AG09309 (cell line): ENCODE measurements around the gene MBTPS1.

Source experiments
- DNase-seq: peaks from one replicate; pipeline ENCODE4 v3.0.0-alpha.2; 2010; ENCODE audit warnings: low read depth
- H3K4me3 ChIP-seq: 2 replicates; pipeline ENCODE4 v1.5.1; 2011; ENCODE audit warnings: mild to moderate bottlenecking, low read depth, low read length, moderate library complexity; ENCODE audit not compliant: control insufficient read depth
- CTCF ChIP-seq: IDR thresholded peaks from 2 replicates; pipeline ENCODE4 v1.5.1; 2011; ENCODE audit warnings: mild to moderate bottlenecking, low read depth, low read length, inconsistent platforms; ENCODE audit not compliant: insufficient read depth, control insufficient read depth; ENCODE audit errors: missing control alignments

The MBTPS1 gene

DNA sequence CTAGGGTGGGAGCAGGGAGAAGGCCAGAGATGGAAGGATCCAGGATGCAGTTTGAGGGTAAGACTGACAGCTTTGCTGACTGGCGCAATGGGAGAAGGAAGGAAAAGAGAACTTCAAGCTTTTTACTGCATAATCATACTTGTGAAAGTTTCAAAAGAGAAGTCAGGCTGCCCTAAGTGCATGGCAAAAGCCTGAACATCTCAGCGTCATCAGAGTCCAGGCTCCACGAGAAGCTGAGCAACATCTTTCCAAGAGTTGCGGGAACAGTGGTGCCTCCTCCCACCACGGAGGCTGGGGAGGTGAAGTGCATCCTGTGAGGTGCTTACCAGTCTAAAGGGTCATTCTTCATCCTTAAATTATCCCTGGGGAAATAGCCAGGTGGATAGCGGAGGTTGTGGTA lies 47.2 kb downstream of the MBTPS1 start:
- TF ChIP-seq CTCF, result no peak
- DNase-seq, result no peak
- H3K4me3 ChIP-seq, result no peak overlapping the region

- no peak for TF ChIP-seq CTCF
- no peak overlapping the region for H3K4me3 ChIP-seq
Observed at GRCh38 chr16:84068783-84069462, 47.8 kb downstream of the MBTPS1 start.

GRCh38 chr16:84068041-84068440 lies 48.7 kb downstream of the MBTPS1 start:
- no peak overlapping the region for H3K4me3 ChIP-seq

More at GRCh38 chr16:84068783-84069462, 47.8 kb downstream of the MBTPS1 start:
- no peak for DNase-seq

DNA sequence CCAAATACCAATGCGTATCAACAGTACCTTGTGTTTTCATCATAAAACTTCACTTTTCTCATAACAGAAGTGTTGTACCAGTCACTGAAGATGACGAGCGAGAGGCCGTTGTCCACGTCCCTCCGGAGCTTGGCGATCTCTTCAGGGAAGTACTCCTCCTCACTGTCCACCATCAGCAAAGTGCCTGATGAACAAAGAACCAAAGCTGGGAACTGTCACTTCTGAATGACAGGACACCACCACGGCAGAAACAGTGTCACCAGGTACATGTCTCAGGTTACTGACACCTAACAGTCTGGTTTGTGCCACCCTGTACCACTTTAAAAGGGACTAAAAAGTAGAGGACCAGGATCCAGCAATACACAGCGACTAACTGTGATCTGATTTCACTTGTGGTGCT lies 49.1 kb downstream of the MBTPS1 start:
- DNase-seq, result no peak
- no peak for TF ChIP-seq CTCF
- H3K4me3 ChIP-seq, result no peak overlapping the region

More at GRCh38 chr16:84068041-84068440, 48.7 kb downstream of the MBTPS1 start:
- no peak for TF ChIP-seq CTCF
- no peak for DNase-seq

GRCh38 chr16:84065536-84066132 lies 51.1 kb downstream of the MBTPS1 start:
- DNase-seq, result peak; percentile 14
- TF ChIP-seq CTCF, result peak; percentile 79
- H3K4me3 ChIP-seq, result no peak overlapping the region

GRCh38 chr16:84063980-84064379 lies 52.8 kb downstream of the MBTPS1 start:
- no peak for TF ChIP-seq CTCF
- no peak overlapping the region for H3K4me3 ChIP-seq
- DNase-seq, result no peak
